ENCODE data around the gene NGEF. TPM values are rescaled to one million over a fixed set of nuclear protein-coding genes. Genes with fewer than 3 reads are reported as not detected.

Gene NGEF
- total and polyA plus RNA-seq, 9 donors: 0.66 to 4.8 (median 1.9) TPM

DNA sequence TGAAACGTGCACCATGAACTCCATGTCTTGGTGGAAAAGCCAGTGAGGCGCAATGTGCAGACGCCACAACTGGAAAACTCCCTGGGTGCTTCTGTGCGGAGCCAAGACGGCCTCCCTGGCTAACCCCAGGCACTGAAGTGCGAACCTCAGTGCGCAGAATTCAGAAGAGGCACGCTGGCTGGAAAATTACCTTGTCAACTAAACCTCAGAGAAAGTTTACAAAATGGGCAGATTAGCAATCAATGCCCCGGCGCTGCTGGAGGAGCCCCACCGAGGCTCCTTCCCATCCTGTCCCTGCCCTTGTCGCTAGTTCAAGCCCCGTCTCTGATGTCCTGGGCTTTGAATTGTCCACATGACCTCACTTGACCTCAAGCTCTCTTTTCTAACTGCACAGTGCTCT is 120.8 kb downstream of the NGEF start:
- WGBS (ENCODE audit: insufficient coverage): 90% methylated on average over 13 of the region's 13 CpGs
- H3K4me1 ChIP-seq (ENCODE audit: control insufficient read depth, insufficient read depth, low read length): peaks cover 15% of the 10 kb centered on the region
- H3K36me3 ChIP-seq (ENCODE audit: control insufficient read depth, insufficient read depth, low read length): no peaks in the 10 kb centered on the region
- H3K9me3 ChIP-seq (replicated peaks; ENCODE audit: control insufficient read depth, low read depth, low read length): no peaks in the 10 kb centered on the region
- H3K4me3 ChIP-seq (ENCODE audit: low read length): no peak overlapping the region
- no peak for DNase-seq
- H3K27ac ChIP-seq (ENCODE audit: low read length): no peak overlapping the region
- peaks cover 4% of the 10 kb centered on the region for H3K27me3 ChIP-seq (ENCODE audit: control insufficient read depth, insufficient read depth, low read length)

- H3K4me3 ChIP-seq (ENCODE audit: low read length): no peak overlapping the region
- peaks cover 15% of the 10 kb centered on the region for H3K4me1 ChIP-seq (ENCODE audit: control insufficient read depth, insufficient read depth, low read length)
- no peak for DNase-seq
- H3K9me3 ChIP-seq (replicated peaks; ENCODE audit: control insufficient read depth, low read depth, low read length): no peaks in the 10 kb centered on the region
- peaks cover 6% of the 10 kb centered on the region for H3K27me3 ChIP-seq (ENCODE audit: control insufficient read depth, insufficient read depth, low read length)
- no peak overlapping the region for H3K27ac ChIP-seq (ENCODE audit: low read length)
- 63% methylated on average over 10 of the region's 11 CpGs for WGBS (ENCODE audit: insufficient coverage)
- H3K36me3 ChIP-seq (ENCODE audit: control insufficient read depth, insufficient read depth, low read length): no peaks in the 10 kb centered on the region
Observed at GRCh38 chr2:232891621-232892071, 121.4 kb downstream of the NGEF start.

DNA sequence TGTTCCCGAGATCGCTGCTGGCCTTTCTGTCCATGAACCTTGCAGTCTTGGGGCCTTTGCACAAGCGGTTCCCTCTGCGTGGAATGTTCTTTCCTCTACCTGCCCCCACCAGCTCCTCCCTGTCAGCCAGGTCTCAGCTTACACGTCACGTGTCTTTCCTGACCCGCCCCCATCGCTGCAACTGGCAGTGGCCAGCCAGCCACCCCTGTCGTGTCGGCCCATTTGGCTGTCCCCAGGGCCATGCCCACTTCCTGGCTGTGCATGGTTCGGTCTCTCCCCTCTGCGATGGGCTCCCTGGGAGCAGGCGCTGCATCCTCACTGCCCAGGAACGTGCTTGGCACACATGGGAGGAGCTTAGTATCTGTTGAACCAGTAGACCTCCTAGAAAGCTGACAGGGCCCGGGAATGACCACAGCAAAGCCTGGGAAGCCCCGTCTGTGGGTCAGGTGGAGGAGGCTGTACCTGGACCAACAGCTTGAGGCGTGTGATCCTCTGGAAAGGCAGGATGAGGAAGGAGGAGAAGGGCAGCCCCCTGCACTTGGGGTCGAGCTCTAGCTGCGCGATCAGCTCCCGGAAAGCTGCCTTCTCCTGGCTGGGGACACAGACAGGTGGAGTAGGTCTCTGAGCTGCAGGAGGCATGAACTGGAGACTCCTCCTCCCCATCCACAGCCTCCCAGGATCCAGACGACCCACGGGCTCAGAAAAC is 122.0 kb downstream of the NGEF start:
- 22% methylated on average over 17 of the region's 23 CpGs for WGBS (ENCODE audit: insufficient coverage)
- no peak for DNase-seq
- Histone ChIP-seq H3K36me3 (ENCODE audit: control insufficient read depth, insufficient read depth, low read length) (no peaks in the 10 kb centered on the region), H3K9me3 (replicated peaks; ENCODE audit: control insufficient read depth, low read depth, low read length) (no peaks in the 10 kb centered on the region), H3K27me3 (ENCODE audit: control insufficient read depth, insufficient read depth, low read length) (peaks cover 6% of the 10 kb centered on the region), H3K4me3 (ENCODE audit: low read length) (no peak overlapping the region), H3K27ac (ENCODE audit: low read length) (no peak overlapping the region), H3K4me1 (ENCODE audit: control insufficient read depth, insufficient read depth, low read length) (peaks cover 15% of the 10 kb centered on the region)

GRCh38 chr2:232890536-232890895 is 122.5 kb downstream of the NGEF start:
- Histone ChIP-seq H3K36me3 (ENCODE audit: control insufficient read depth, insufficient read depth, low read length) (no peaks in the 10 kb centered on the region), H3K9me3 (replicated peaks; ENCODE audit: control insufficient read depth, low read depth, low read length) (no peaks in the 10 kb centered on the region), H3K27ac (ENCODE audit: low read length) (no peak overlapping the region), H3K4me1 (ENCODE audit: control insufficient read depth, insufficient read depth, low read length) (peaks cover 15% of the 10 kb centered on the region), H3K27me3 (ENCODE audit: control insufficient read depth, insufficient read depth, low read length) (peaks cover 7% of the 10 kb centered on the region), H3K4me3 (ENCODE audit: low read length) (no peak overlapping the region)
- 59% methylated on average over 11 of the region's 11 CpGs for WGBS (ENCODE audit: insufficient coverage)
- DNase-seq: no peak

DNA sequence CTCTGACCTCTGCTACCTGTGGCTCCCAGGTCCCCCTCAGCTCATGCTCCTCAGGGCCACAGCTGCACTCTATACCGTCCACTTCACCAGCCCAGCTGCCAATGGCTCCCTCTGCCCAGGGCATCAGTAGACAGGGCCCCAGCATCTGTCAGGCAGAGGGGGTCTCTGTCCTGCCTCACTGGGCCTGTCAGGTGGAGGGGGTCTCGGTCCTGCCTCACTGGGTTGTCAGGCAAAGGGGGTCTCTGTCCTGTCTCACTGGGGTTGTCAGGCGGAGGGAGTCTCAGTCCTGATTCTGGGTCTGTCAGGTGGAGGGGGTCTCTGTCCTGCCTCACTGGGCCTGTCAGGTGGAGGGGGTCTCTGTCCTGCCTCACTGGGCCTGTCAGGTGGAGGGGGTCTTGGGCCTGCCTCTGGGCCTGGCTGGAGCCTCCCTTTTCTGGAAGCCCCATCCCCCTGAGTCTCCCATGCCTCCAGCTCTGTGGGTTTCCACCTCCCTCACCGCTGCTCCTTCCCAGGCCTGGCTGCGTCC is 123.1 kb downstream of the NGEF start:
- no peaks in the 10 kb centered on the region for H3K9me3 ChIP-seq (replicated peaks; ENCODE audit: control insufficient read depth, low read depth, low read length)
- H3K4me1 ChIP-seq (ENCODE audit: control insufficient read depth, insufficient read depth, low read length): peaks cover 15% of the 10 kb centered on the region
- H3K27me3 ChIP-seq (ENCODE audit: control insufficient read depth, insufficient read depth, low read length): peaks cover 10% of the 10 kb centered on the region
- 75% methylated on average over 5 of the region's 5 CpGs for WGBS (ENCODE audit: insufficient coverage)
- H3K36me3 ChIP-seq (ENCODE audit: control insufficient read depth, insufficient read depth, low read length): no peaks in the 10 kb centered on the region
- no peak overlapping the region for H3K4me3 ChIP-seq (ENCODE audit: low read length)
- DNase-seq: no peak
- H3K27ac ChIP-seq (ENCODE audit: low read length): no peak overlapping the region

DNA sequence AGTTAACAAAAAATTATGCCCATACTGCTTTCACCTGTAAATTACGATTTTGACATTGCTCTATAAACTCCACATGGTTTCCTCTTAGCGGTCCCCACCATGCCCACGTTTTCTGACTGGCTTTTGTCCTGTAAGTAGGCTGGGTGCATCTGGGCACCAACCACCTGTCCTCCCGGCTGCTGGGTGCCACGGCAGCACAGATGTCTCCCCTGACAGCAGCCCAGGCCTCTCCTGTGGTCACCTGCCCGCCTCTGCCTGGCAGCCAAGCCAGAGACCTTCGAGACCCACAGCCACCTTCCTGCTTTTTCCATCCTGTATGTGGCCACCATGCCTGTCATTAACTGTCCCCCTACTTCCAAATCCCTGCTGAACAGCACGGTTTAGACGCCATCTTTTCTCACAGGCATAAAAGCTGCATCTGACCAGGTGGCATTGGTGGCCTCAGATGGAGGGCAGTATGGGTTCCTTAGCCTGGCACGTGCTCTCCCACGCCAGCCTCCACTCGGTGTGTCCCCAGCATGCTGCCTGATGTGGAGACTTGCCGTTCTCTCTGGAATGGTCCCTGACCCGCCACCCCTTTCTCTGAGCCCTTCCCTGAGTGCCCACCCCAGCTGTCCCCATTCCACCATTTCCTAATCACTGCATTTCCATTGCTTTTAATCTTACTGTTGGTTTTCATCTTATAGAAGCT is 124.1 kb downstream of the NGEF start:
- peaks cover 10% of the 10 kb centered on the region for H3K27me3 ChIP-seq (ENCODE audit: control insufficient read depth, insufficient read depth, low read length)
- no peak for DNase-seq
- H3K27ac ChIP-seq (ENCODE audit: low read length): no peak overlapping the region
- H3K36me3 ChIP-seq (ENCODE audit: control insufficient read depth, insufficient read depth, low read length): no peaks in the 10 kb centered on the region
- no peaks in the 10 kb centered on the region for H3K9me3 ChIP-seq (replicated peaks; ENCODE audit: control insufficient read depth, low read depth, low read length)
- peaks cover 15% of the 10 kb centered on the region for H3K4me1 ChIP-seq (ENCODE audit: control insufficient read depth, insufficient read depth, low read length)
- 84% methylated on average over 10 of the region's 14 CpGs for WGBS (ENCODE audit: insufficient coverage)
- H3K4me3 ChIP-seq (ENCODE audit: low read length): no peak overlapping the region

DNA sequence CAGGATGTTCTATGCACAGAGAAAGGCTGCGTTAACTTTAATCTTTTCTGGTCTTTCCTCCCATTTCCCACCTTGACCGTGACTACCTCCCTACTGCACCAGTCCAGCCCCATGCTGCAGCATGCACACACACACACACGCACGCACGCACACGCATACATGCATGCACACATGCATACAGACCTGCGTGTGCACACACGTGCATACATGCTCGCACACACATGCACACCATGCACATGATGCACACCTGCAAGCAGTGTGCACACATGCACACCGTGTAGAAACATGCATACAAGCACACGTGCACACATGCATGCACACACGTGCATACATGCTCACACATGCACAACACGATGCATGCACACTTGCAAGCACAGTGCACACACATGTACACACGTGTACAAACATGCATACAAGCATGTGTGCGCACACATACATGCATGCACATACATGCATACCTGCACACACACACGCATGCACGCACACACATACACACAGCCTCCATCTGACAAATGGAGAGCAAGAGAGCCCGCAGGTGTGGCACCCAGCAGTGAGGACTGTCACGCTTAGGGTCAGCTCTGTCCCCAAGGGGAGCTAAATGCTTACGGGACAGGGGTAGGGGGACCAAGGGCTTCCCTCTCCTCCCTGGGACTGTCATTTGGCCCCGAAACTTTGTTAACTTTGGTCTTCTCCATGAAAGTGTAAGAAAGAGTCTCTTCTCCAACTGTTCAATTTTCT is 124.8 kb downstream of the NGEF start:
- H3K27me3 ChIP-seq (ENCODE audit: control insufficient read depth, insufficient read depth, low read length): peaks cover 10% of the 10 kb centered on the region

DNA sequence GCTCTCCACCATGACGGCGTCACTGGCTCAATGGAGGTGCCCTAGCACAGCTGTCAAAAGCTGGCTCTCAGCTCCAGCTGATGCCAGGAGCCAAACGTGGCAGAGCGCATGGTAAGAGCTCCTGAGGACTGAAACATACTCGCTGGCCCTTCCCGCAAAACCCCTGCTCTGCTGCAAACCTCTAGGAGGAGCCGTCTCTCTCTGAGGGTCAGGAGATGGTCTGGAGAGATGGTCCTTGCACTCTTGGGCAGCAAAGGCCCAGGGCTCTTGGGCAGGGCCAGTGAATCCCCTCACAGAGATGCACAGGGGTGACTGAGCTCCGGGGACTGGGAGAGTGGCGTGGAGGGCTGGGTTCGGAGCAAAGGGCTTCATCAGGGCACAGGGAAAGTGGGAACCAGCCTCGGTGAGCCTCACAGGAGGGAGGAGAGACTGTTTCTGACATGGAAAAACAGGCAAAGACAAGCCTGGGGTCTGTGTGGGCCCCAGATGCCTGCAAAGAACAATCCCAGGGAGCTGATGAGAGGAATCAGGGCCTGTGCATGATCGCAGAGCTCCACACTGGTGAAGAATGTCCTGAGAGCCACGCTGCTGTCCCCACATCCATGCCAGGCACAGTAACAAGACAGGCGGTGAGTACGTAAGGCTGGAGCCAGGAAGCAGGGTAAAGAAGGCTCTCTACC is 125.7 kb downstream of the NGEF start:
- peaks cover 10% of the 10 kb centered on the region for H3K27me3 ChIP-seq (ENCODE audit: control insufficient read depth, insufficient read depth, low read length)
- no peaks in the 10 kb centered on the region for H3K9me3 ChIP-seq (replicated peaks; ENCODE audit: control insufficient read depth, low read depth, low read length)
- no peaks in the 10 kb centered on the region for H3K36me3 ChIP-seq (ENCODE audit: control insufficient read depth, insufficient read depth, low read length)
- 82% methylated on average over 15 of the region's 15 CpGs for WGBS (ENCODE audit: insufficient coverage)
- H3K4me1 ChIP-seq (ENCODE audit: control insufficient read depth, insufficient read depth, low read length): peaks cover 15% of the 10 kb centered on the region
- H3K27ac ChIP-seq (ENCODE audit: low read length): no peak overlapping the region
- H3K4me3 ChIP-seq (ENCODE audit: low read length): no peak overlapping the region
- DNase-seq: no peak

More for the DNA sequence above, 124.8 kb downstream of the NGEF start:
- H3K4me3 ChIP-seq (ENCODE audit: low read length): no peak overlapping the region
- DNase-seq: no peak
- peaks cover 15% of the 10 kb centered on the region for H3K4me1 ChIP-seq (ENCODE audit: control insufficient read depth, insufficient read depth, low read length)
- 84% methylated on average over 19 of the region's 21 CpGs for WGBS (ENCODE audit: insufficient coverage)
- no peaks in the 10 kb centered on the region for H3K36me3 ChIP-seq (ENCODE audit: control insufficient read depth, insufficient read depth, low read length)
- no peaks in the 10 kb centered on the region for H3K9me3 ChIP-seq (replicated peaks; ENCODE audit: control insufficient read depth, low read depth, low read length)
- no peak overlapping the region for H3K27ac ChIP-seq (ENCODE audit: low read length)

- 74% methylated on average over 6 of the region's 7 CpGs for WGBS (ENCODE audit: insufficient coverage)
- H3K4me3 ChIP-seq (ENCODE audit: low read length): no peak overlapping the region
- no peak for DNase-seq
- H3K36me3 ChIP-seq (ENCODE audit: control insufficient read depth, insufficient read depth, low read length): no peaks in the 10 kb centered on the region
- peaks cover 10% of the 10 kb centered on the region for H3K27me3 ChIP-seq (ENCODE audit: control insufficient read depth, insufficient read depth, low read length)
- H3K27ac ChIP-seq (ENCODE audit: low read length): no peak overlapping the region
- H3K9me3 ChIP-seq (replicated peaks; ENCODE audit: control insufficient read depth, low read depth, low read length): no peaks in the 10 kb centered on the region
- peaks cover 10% of the 10 kb centered on the region for H3K4me1 ChIP-seq (ENCODE audit: control insufficient read depth, insufficient read depth, low read length)
Observed at GRCh38 chr2:232886632-232887031, 126.4 kb downstream of the NGEF start.
